Medulla oblongata (tissue), 1 donor: Measurements from ENCODE around the gene PHF3.
"Not testable (repeated sequence)": the region's sequence is repeated elsewhere in the genome, so short reads cannot be mapped to it uniquely, and the experiment has no call there.

Source experiments
- DNase-seq: peaks from one replicate; pipeline ENCODE4 v3.0.0-alpha.2; 2015; ENCODE audit errors: extremely low spot score

PHF3 gene

DNA sequence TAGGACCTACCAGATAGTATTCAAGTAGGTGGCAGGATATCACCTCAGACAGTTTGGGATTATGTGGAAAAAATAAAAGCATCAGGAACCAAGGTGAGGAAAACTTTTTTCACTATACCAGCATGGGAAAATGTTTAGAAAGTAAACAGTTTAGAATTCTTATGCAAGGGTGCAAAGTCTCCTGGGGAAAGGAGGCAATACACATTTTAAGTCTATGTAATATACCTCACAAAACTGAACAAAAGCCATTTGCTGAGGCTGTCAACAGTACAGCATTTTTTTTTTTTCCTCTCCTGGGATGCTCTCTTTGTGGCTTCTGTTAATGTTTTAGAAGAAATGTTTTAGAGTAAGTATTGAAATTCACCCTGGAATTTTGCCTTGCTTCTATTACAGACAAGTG, 73.5 kb downstream of the PHF3 start:
- no peak for DNase-seq

DNA sequence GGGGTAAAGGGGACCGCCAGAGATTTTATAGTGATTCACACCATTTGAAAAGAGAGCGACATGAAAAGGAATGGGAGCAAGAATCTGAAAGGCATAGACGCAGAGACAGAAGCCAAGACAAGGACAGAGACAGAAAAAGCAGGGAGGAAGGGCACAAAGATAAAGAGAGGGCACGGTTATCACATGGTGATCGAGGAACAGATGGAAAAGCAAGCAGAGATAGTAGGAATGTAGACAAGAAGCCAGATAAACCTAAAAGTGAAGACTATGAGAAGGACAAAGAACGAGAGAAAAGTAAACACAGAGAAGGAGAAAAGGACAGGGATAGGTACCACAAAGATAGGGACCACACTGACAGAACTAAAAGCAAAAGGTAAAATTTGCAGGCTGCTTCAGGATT, 77.7 kb downstream of the PHF3 start:
- no peak for DNase-seq

DNA sequence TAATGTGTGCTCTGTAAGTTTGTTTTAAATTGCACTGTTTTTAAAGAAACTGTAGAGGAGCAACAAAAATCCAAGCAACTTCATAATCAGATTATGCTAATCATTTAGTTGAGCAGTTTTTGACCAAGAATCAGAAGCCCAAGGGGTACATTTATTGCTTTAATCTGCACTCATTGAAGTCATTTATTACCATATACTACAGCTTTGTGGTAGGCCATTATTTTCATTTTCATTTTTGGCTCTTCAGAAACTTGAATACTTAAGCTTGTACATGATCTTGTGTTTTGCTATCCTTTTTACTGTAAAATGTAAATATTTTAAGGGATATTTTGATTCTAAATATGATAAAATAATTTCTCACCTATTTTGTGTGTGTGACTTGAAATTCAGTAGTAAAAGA, 78.5 kb downstream of the PHF3 start:
- DNase-seq, result no peak

DNA sequence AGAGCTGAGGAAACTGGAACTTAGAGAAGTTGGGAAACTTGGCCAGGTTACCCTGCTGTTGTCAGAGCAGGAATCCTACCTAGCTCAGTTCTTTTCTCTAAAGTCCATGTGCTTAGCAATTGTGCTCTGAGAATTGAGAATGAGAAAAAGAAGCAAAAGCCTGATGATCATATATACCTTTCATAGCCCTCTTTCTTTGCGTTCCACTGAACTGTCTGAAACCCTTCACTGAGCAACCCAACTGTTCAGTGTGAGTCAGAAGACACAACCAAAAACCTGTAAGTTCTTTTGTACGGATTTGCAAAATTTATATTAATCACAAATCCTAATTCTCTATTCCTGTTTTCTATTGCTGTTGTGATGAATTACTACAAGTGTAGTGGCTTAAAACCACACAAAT, 80.6 kb downstream of the PHF3 start:
- no peak for DNase-seq

DNA sequence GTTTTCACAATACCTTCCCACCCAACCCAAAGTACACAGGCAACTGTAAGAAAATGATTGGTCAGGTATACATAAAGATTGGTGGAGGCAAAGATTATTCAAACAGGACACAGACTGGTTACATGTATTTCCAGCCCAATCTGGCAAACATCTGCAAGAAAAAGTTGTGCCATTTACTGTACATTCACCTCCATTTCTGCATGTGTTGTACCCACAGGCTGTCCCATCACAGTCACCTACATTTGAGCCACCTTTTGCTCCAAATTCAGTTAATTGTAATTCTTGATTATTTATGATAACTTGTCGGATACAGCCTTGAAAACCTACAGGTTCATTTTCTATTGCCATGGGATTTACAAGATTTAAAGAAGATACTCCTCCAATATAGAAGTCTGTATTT, 85.6 kb downstream of the PHF3 start:
- DNase-seq, result no peak

DNA sequence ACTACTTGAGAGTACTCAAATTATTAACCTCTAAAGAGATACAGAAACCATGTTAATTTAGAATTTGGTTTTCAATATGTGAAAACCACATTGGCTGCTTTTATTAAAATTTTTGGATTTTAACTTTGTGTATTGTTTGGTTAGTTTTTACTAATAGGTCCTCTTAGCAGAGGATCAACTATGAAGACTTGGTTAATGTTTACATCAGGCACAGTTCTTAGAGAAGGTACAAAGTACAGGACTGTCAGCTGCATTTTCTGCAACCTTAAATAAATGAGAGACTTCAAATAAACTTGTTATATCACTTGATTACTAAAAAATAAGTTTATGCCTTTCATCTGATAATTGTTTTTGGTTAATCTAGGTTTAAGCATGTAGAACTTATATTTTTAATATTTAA, 89.1 kb downstream of the PHF3 start:
- no peak for DNase-seq

DNA sequence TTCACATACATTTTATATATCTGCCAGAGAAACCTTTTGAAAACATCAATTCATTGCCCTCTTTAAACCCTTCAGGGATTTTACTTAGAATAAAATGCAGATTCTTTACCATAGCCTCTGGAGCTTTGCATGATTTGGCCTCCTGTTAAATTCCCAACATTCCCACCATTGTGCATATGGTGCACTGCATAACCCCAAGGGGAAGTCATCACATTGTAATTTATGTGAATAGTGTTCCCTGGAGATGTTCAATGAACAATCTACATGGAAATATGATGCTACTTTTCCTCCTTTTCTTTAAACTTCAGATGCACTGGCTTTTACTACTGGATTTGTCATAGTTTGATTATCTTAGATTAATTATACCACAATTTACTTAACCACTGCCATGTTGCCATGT, 94.7 kb downstream of the PHF3 start:
- DNase-seq, result no peak

DNA sequence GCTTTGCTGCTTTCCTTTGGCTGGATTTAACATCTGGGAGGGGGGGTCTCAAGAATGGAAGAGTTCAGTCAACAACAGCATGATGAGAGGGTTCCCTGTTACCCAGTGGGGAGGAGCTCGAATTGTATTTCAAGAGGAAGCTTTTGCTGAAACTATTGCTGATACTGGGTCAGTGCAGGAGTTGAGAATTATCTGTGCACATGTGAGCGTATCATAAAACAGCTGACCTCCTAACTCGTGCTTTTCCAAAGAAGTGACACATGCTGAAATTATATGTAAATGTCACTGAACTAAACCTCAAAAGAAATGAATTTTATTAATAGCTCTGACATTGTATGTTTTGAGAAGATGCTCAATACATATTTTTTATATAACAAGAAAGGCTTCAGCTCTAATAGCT, 96.3 kb downstream of the PHF3 start:
- DNase-seq, result no peak

DNA sequence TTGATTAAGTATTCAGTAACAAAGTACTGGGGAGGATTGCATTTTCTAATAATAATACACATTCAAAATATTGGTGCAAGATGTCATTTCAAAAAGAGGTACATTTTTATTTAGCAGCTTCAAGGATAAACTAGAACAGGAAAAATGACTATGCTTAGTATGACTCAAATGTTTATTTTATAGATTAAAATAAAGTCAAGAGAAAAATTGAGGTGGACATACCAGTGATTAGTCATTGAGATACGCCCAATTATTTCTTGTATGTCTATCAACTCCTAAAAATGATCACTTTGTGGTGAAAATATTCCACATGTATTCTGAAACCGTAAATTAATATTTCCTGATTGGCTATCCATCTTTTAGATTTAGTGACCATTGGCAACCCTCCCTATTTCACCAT, 96.7 kb downstream of the PHF3 start:
- no peak for DNase-seq

DNA sequence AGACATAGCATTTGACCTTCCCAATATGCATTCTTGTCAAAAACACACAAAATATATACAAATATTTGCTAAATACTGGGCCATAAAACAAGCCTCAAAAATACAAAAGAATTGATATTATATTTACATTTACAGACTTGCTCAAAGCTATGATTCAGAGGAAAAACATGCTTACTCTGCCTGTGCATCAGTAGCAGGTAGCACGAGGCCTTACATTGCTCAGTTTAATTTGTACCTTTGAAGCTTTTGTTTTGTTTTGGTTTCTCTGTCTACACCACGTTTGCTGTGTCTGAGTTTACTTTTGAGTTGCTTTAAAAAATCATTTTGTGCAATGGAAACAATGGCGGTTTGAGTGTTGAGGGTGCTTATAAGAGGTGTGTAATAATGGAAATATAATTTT, 99.3 kb downstream of the PHF3 start:
- no peak for DNase-seq

DNA sequence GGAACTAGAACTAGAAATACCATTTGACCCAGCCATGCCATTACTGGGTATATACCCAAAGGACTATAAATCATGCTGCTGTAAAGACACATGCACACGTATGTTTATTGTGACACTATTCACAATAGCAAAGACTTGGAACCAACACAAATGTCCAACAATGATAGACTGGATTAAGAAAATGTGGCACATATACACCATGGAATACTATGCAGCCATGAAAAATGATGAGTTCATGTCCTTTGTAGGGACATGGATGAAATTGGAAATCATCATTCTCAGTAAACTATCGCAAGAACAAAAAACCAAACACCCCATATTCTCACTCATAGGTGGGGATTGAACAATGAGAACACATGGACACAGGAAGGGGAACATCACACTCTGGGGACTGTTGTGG, 102.6 kb downstream of the PHF3 start:
- DNase-seq, result not testable (repeated sequence)

DNA sequence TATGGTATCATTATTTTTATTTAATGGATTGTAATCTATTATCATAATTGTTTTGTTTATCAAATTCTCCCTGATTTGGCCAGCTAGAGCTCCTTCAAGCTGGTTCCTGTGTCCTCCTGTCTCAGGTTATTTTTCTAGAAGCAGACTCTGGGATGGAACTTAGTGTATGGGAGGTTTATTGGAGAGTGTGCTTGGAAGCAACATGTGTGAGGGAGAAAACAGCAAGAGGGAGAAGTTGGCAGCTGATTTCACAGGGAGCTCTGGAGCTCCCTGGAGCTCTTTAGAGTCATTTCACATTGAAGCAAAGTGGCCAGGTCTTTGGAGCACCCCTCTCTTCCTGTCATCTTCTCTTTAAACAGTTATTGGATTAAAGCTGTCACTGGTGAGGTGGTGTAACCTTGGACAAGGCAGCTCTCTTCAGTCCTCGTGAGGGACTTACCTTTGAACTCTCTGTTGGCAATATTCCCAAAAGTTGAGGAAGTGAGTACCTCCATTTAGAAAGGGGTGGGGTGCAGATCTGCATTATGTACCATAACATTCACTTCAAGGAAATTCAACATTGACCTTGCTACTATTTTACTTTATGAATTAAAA, 103.6 kb downstream of the PHF3 start:
- no peak for DNase-seq

DNA sequence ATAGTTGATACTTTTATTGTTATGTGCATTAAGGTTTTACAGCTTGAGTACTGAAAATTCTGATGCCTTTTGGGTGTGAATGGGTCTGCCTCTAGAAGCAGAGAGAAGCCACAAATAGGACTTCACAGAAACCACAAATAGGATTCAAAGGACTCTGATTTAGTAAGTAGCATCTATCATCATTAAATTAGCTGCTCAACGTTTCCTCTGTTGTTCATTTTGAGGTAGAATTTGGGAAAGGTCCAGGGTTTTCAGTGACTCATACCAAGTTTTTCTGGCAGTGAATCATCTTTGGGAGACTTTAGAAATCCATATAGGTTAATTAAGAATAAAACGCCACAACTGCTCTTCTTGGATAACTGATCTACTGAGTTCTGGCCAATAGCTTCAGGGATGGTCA, 105.1 kb downstream of the PHF3 start:
- DNase-seq, result no peak

DNA sequence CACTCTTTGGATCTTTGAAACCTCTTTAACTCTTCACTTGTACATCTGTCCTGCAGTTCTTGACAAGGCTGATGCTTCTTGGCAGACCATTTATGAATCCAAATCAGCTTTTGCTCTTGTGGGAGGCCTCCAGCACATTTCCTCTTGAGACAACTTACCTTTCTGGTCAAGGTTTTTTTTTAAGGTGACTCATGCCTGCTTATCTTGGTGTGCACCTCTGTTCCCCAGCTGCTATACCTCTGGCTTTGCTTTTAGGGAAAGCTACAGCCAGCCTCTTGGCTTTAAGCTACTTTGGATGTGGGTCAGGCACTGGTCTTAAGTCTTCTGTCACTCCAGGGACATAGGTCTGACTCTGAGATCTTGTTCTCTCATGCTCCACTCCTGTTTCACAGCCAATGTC, 106.5 kb downstream of the PHF3 start:
- DNase-seq, result no peak

DNA sequence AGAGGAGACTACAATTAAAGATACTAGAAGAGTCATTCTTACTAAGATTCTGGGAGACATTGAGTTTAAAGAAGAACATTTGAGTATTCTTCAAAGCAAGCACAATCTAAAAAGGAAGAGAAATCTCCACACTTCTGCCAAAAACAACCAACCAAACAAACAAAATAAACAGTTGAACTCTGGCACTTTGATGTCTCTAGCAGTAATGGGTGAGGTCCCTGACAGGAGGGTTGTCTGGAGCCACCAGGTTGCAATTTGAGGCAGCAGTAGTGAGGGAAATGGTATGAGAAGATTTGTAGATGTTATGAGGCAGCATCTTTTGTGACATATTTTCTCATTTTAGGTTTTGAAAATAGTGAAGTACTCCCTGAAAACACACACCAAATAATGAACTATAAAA, 108.1 kb downstream of the PHF3 start:
- no peak for DNase-seq

DNA sequence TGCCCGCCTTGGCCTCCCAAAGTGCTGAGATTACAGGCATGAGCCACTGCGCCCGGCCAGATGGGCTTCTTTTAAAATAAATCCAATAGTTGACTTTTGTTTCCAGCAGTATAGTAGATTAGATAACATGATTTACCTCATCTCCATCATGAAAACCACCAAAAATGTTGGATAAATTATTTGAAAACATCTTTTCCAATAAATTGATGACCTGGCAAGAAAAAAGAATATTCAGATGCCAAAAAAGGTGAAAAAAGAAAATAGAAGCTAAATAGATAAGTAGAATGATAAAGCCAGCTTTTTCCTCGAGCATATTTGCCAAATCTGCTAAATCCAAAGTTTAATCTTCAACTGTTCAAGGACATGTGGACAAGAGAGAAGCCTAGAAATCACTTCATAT, 109.2 kb downstream of the PHF3 start:
- DNase-seq, result no peak

DNA sequence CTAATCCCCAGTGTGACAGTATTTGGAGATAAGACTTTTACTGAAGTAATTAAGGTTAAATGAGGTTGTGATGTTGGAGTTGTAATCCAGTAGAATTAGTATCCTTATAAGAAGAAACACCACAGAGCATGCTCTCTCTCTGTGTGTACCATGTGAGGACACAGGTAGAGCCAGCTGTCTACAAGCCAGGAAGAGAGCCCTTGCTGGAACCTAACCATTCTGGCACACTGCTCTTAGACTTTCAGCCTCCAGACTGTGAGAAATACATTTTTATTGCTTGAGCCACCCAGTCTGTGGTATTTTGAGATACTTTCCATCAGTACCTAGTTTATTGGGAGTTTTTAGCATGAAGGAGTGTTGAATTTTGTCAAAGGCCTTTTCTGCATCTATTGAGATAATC, 110.2 kb downstream of the PHF3 start:
- DNase-seq, result no peak

DNA sequence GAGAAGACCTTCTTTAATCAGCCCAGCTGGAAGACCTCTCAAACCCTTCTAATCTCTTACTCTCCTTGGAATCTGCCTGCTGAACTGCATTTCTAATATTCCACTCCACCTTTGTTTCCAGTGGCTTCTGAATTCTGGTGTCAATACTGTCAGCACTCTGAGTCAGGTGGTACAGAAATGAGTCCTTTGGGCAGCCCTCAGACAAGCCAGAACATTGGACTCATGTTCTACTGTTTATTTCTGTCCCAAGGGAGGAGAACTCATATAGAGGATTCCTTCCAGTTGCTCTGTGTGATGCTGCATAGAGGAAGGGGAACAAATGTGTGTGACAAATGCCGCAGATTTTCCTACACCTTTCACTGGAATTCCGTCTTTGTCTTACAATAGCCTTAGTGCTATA, 114.8 kb downstream of the PHF3 start:
- DNase-seq, result no peak

DNA sequence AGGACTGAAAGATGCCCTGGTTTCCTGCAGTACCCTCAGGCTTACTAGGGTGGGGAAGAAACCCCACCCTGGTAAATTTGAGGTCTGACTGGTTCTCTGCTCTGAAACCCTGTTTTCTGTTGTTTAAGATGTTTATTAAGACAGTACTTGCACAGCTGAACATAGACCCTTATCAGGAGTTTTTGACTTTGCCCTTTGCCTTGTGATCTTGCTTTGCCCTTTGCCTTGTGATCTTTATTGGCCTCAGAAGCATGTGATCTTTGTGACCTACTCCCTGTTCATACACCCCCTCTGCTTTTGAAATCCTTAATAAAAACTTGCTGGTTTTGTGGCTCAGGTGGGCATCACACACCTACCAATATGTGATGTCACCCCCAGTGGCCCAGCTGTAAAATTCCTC, 121.7 kb downstream of the PHF3 start:
- not testable (repeated sequence) for DNase-seq

DNA sequence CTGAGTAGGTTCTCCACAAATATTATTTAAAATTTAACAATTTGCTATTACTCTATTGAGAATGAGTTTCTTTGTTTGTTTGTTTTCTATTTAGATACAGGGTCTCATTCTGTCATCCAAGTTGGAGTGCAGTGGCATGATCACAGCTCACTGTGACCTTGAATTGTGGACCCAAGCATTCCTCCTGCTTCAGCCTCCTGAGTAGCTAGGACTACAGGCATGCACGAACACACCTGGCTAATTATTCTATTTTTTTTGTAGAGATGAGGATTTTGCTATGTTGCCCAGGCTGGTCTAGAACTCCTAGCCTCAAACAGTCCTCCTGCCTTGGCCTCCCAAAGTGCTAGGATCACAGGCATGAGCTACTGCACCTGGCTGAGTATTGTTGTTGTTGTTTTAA, 122.2 kb downstream of the PHF3 start:
- DNase-seq, result no peak

DNA sequence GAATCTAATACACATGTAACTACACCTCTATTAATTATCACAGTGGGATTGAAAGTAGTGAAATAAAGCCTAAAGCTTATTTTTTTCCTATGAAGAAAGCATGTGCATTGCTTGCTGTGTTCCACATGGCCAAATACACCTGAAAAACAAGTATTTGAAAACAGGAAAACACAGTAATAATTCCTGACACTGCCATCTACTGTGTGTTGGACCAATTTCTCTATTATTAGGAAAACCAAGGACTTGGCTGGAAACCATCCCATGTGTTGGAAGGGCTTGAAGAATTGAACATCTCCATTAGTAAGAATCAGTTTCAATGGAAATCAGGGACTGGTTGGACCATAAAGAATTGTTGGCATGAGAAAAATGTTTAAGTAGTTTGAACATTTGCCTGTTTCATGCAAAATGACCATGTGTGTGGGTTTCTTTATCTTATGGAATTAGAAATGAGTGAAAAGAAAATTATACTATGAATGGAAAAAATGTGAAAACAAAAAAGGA, 124.1 kb downstream of the PHF3 start:
- DNase-seq, result no peak

DNA sequence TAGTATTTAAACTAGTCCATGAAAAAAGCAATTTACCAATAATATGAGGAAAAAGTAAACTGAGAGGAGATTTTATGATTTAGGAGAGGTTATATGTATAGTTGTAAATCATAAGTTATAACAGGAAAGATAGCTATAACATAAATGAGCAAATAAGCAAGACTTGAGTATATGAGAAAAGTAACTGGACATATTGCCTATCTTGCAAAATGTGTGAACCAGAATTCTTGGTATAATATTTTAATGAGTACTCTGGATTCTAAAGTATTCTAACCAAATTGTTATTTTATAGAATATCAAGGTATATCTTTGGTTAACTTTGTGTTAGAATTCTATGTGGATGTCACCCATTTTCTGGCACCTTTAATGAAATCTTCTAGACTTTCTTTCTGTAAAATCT, 124.6 kb downstream of the PHF3 start:
- DNase-seq, result no peak

DNA sequence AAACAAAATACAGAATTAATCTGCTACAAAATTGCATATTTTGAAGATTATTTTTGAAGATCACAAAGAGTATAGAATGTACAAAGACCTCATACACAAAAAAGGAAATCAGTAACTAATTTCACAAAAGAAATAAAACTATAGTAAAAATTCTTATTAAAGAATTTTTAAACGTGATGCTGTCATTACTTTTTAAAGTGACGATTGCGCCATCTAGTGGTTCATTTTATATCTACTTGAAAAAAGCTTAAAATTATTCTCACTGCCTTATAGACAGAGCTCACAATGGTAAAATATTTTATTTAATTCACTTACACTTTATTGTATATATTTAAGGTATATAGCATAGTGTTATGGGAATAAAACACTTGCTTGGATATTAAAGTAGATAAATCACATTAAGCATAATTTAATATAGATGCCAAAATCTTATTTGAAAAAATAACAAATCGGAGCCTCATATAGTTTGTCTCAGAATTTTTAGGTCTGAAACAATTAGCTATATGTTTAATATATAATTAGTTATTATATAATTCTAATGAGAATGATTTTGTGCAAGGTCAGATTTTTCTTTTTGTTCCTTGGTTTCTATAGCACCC, 128.8 kb downstream of the PHF3 start:
- peak; percentile 84 for DNase-seq
